Heart left ventricle (tissue), 16 donors: ENCODE measurements around the gene FERMT3. TPM values are rescaled to one million over a fixed set of nuclear protein-coding genes. Genes with fewer than 3 reads are reported as not detected.

Experiments used
- ATAC-seq, 4 donors: fragments of 200-7000 bp; cut with Tn5 transposase; one replicate each; pipeline ENCODE4 v1.9.1; 2020 to 2022; ENCODE audit warnings: moderate library complexity in 4 of 4, mild to moderate bottlenecking in 3 of 4, moderate number of reproducible peaks in 1 of 4
- DNase-seq, 5 donors: peaks; one replicate each; pipeline ENCODE4 v3.0.0-alpha.2; 2020
- H3K27ac ChIP-seq, 12 donors: fragments of 200-600 bp; sonication (generic) in 4 of 12; one replicate each; pipeline versions ENCODE4 v1.5.0 to v1.8.0; 2016 to 2022; ENCODE audit warnings: mild to moderate bottlenecking in 2 of 12
- H3K27me3 ChIP-seq, 9 donors: fragments of 200-600 bp; sonication (generic) in 2 of 9; one replicate each; pipeline versions ENCODE4 v1.5.1 to v1.8.0; 2016 to 2022; ENCODE audit warnings: mild to moderate bottlenecking in 3 of 9
- H3K36me3 ChIP-seq, 9 donors: fragments of 200-600 bp; sonication (generic) in 2 of 9; one replicate each; pipeline versions ENCODE4 v1.5.0 to v1.8.0; 2018 to 2022; ENCODE audit warnings: mild to moderate bottlenecking in 2 of 9
- H3K4me1 ChIP-seq, 12 donors: fragments of 200-600 bp; sonication (generic) in 4 of 12; one replicate each; pipeline versions ENCODE4 v1.5.0 to v1.8.0; 2016 to 2022; ENCODE audit warnings: mild to moderate bottlenecking in 3 of 12
- H3K4me3 ChIP-seq, 12 donors: fragments of 200-600 bp; sonication (generic) in 4 of 12; one replicate each; pipeline versions ENCODE4 v1.5.0 to v1.8.0; 2017 to 2022; ENCODE audit warnings: mild to moderate bottlenecking in 9 of 12, moderate library complexity in 4 of 12
- H3K9me3 ChIP-seq, 12 donors: fragments of 200-600 bp; sonication (generic) in 4 of 12; one replicate each; pipeline versions ENCODE4 v1.5.0 to v1.8.0; 2016 to 2022; ENCODE audit warnings: mild to moderate bottlenecking in 1 of 12
- POLR2A ChIP-seq, 2 donors: fragments of 450-650 bp; IDR thresholded peaks; one replicate each; pipeline ENCODE4 v1.6.1; 2017; ENCODE audit warnings: antibody characterized with exemption in 2 of 2, mild to moderate bottlenecking in 2 of 2, moderate library complexity in 2 of 2
- WGBS, 4 donors: extraction: QIAGEN DNeasy Blood & Tissue Kit in 2 of 4; methylation state at CpG; one replicate each; pipeline versions ENCODE4 v1.1.5 to v1.1.7; 2013 to 2018; 5-methylcytosine and 5-hydroxymethylcytosine counted together
- intact Hi-C, 10 donors: fragments of 100-400 bp; cut with DNase I; formaldehyde crosslinking; loops; one replicate each; pipeline versions ENCODE4 v1.11.1 to v1.14.2; 2022
- polyA plus RNA-seq, 2 donors: library from polyadenylated mRNA; stranded (reverse); fragments of 200-250 nt; gene quantifications; one replicate each; pipeline ENCODE4 v1.2.3, GENCODE V29; 2013
- total RNA-seq, 9 donors: library from RNA; depleted of rRNA in 2 of 9; stranded (reverse); fragments of >200 nt in 2 of 9; fragmentation: NEBNext Ultra II Directional in 3 of 9; extraction: Animal tissue kit (Norgen Biotek cat#: 25700) in 3 of 9; gene quantifications; one replicate each; pipeline versions ENCODE4 v1.1.0 to v1.2.4, GENCODE V29; 2016 to 2023
- TF ChIP-seq, protein P1 (sequence below), 12 donors: fragments of 200-600 bp; sonication (generic) in 4 of 12; IDR thresholded peaks; one replicate each; pipeline versions ENCODE4 v1.5.0 to v1.8.0; 2018 to 2022; ENCODE audit warnings: antibody characterized with exemption in 12 of 12, mild to moderate bottlenecking in 5 of 12
- donor health status: ischemic (EF 13 %, LVEDD 7.1; RV severe dilation, severe dysfunction).
- donor health status: healthy with polysubstance abuse.
- donor health status: DM: no; HTN: yes; CAD: no.
- donor health status: DM: no; HTN: no; CAD: no.
- donor health status: ischemic (EF 25% LVEDD 6.9; RV normal size, moderate dysfunction).
- donor health status: ischemic (EF 25% LVEDD 5.7; RV mildly dilated, moderate dysfunction).
- donor health status: healthy.
- donor health status: DM: yes; HTN: yes; CAD: no.
- donor health status: ischemic (EF 35%, LVEDD 5.7; RV mildly dilated, moderate dysfunction).
- donor health status: nonischemic (EF 11% LVEDD 7.7; RV severe dilation, severe dysfunction).
- donor health status: DM: yes; HTN: yes; CAD: no.
- donor health status: PGD.
- donor health status: ischemic (EF 29% LVEDD 5.4; RV normal size, mild dysfunction).
- donor health status: nonischemic (EF 23%, LVEDD 6.1; RV moderate dilation, normal function).

The FERMT3 gene
- total and polyA plus RNA-seq, 11 donors = 2.8 to 71.5 (median 5.7) TPM

DNA sequence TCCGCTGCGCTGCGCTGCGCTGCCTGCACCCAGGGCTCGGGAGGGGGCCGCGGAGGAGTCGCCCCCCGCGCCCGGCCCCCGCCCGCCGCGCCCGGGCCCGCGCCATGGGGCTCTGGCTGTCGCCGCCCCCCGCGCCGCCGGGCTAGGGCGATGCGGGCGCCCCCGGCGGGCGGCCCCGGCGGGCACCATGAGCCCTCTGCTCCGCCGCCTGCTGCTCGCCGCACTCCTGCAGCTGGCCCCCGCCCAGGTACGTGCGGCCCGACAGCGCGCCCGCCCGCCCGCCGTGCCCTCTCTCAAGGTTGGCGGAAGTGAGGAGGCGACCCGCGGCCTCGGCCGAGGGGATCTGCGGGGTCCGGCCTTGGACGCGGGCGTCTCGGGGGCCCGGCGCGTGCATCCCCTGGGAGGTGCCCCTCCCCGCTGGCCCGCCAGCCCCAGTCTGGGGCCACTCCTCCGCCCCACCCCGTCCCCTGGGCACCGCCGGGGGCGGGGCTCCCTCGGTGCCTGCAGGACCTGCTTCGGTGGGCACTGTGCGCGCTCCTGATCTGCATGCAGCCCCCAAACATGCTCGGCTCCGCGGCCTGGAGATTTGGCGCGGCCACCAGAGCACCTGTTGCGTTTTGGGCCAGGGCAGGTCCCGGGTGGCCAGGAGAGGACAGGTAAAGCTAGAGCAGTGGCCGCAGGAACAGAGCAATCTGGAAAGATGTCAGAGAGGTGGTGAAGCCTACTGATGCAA lies 28.3 kb downstream of the FERMT3 start:
- no peaks in the 10 kb centered on the region for H3K9me3 ChIP-seq
- DNase-seq (peak in 4 of 5 donors; percentile 59 to 75 (median 62)), ATAC-seq (peak in 3 of 4 donors; percentile 21 to 52 (median 35))
- WGBS, 4 donors = 2 to 29% (median 5%) methylated on average over 1 to 80 of the region's 80 CpGs
- intact Hi-C loops = no loop called here
- peaks cover 0 to 25% (median 18%) of the 10 kb centered on the region in 9 donors for H3K36me3 ChIP-seq
- peak overlapping the region; percentile 71 to 93 (median 81) for H3K4me3 ChIP-seq
- H3K27me3 ChIP-seq = no peaks in the 10 kb centered on the region
- peak overlapping the region; percentile 57 to 96 (median 92) for H3K27ac ChIP-seq
- H3K4me1 ChIP-seq = peaks cover 0 to 68% (median 30%) of the 10 kb centered on the region in 12 donors
- TF ChIP-seq POLR2A (IDR thresholded peaks at IDR 0.05) = peak in 1 of 2 donors; percentile 42
- TF ChIP-seq, protein P1, sequence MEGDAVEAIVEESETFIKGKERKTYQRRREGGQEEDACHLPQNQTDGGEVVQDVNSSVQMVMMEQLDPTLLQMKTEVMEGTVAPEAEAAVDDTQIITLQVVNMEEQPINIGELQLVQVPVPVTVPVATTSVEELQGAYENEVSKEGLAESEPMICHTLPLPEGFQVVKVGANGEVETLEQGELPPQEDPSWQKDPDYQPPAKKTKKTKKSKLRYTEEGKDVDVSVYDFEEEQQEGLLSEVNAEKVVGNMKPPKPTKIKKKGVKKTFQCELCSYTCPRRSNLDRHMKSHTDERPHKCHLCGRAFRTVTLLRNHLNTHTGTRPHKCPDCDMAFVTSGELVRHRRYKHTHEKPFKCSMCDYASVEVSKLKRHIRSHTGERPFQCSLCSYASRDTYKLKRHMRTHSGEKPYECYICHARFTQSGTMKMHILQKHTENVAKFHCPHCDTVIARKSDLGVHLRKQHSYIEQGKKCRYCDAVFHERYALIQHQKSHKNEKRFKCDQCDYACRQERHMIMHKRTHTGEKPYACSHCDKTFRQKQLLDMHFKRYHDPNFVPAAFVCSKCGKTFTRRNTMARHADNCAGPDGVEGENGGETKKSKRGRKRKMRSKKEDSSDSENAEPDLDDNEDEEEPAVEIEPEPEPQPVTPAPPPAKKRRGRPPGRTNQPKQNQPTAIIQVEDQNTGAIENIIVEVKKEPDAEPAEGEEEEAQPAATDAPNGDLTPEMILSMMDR (IDR thresholded peaks at IDR 0.05) = peak in 3 of 12 donors; percentile 8 to 32 (median 22)

DNA sequence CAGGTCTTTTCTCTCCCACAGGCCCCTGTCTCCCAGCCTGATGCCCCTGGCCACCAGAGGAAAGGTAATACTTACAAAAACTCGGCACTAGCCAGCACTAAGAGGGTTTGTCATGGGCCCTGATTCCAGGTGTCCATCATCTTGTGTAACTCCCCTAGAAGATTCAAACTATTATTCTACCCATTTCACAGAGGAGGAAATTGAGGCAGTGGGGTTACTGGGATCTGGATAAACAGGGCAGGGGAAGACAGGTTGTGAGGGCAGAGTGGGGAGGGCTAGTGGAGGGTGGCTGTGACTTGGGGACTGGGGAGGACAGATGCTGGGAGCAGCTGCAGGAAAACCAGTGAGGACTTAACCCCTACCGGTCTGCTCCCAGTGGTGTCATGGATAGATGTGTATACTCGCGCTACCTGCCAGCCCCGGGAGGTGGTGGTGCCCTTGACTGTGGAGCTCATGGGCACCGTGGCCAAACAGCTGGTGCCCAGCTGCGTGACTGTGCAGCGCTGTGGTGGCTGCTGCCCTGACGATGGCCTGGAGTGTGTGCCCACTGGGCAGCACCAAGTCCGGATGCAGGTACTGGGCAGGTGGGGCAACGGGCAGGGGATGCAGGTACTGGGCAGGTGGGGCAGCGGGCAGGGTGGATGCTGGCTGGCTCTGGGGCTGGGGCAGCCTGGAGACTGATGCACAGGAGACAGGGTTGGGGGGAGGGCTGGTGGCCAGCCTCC lies 29.1 kb downstream of the FERMT3 start:
- whole genome bisulfite sequencing, 4 donors = 77 to 81% (median 80%) methylated on average over 8 to 12 of the region's 12 CpGs
- DNase-seq = peak in 1 of 5 donors; percentile 10
- peaks cover 0 to 25% (median 18%) of the 10 kb centered on the region in 9 donors for H3K36me3 ChIP-seq
- H3K27me3 ChIP-seq = no peaks in the 10 kb centered on the region
- no peaks in the 10 kb centered on the region for H3K9me3 ChIP-seq
- H3K27ac ChIP-seq = peak overlapping the region in 11 of 12 donors; percentile 85 to 96 (median 93)
- TF ChIP-seq, protein P1 (IDR thresholded peaks at IDR 0.05) = no peak
- TF ChIP-seq POLR2A (IDR thresholded peaks at IDR 0.05) = no peak
- no peak for ATAC-seq
- intact Hi-C loops = no loop called here
- peak overlapping the region; percentile 71 to 93 (median 81) for H3K4me3 ChIP-seq
- H3K4me1 ChIP-seq = peaks cover 0 to 72% (median 34%) of the 10 kb centered on the region in 12 donors

GRCh38 chr11:64237484-64237951 lies 31.0 kb downstream of the FERMT3 start:
- Histone ChIP-seq H3K27me3 (no peaks in the 10 kb centered on the region), H3K4me1 (peaks cover 0 to 64% (median 31%) of the 10 kb centered on the region in 12 donors), H3K36me3 (peaks cover 0 to 25% (median 18%) of the 10 kb centered on the region in 9 donors), H3K4me3 (no peak overlapping the region), H3K9me3 (no peaks in the 10 kb centered on the region), H3K27ac (peak overlapping the region in 5 of 12 donors; percentile 2 to 99 (median 25))
- no peak for ATAC-seq
- DNase-seq = peak in 2 of 5 donors; percentile 22 to 63
- 69 to 87% (median 73%) methylated on average over 12 of the region's 12 CpGs for WGBS, 4 donors
- no peak for TF ChIP-seq POLR2A (IDR thresholded peaks at IDR 0.05)
- TF ChIP-seq, protein P1 (IDR thresholded peaks at IDR 0.05) = no peak
- intact Hi-C loops = no loop called here

- ATAC-seq (no peak), DNase-seq (peak in 1 of 5 donors; percentile 37)
- Histone ChIP-seq H3K4me1 (peaks cover 0 to 70% (median 35%) of the 10 kb centered on the region in 12 donors), H3K27me3 (no peaks in the 10 kb centered on the region), H3K36me3 (peaks cover 0 to 26% (median 18%) of the 10 kb centered on the region in 9 donors), H3K9me3 (no peaks in the 10 kb centered on the region), H3K27ac (peak overlapping the region in 4 of 12 donors; percentile 5 to 99 (median 38)), H3K4me3 (no peak overlapping the region)
- 82 to 93% (median 92%) methylated on average over 6 to 9 of the region's 9 CpGs for WGBS, 4 donors
- intact Hi-C loops = no loop called here
- no peak for TF ChIP-seq POLR2A (IDR thresholded peaks at IDR 0.05)
- TF ChIP-seq, protein P1 (IDR thresholded peaks at IDR 0.05) = no peak
These were observed 31.6 kb downstream of the FERMT3 start for GRCh38 chr11:64238076-64238475.
